NCI-H1048 (cell line): Measurements from ENCODE around the gene GOLGA8B.
"Not testable (repeated sequence)": the region's sequence is repeated elsewhere in the genome, so short reads cannot be mapped to it uniquely, and the experiment has no call there.

Experiments used
- DNase-seq: peaks from one replicate; lab custom pipeline; 2025; lab: John Stamatoyannopoulos, UW

The GOLGA8B gene

DNA sequence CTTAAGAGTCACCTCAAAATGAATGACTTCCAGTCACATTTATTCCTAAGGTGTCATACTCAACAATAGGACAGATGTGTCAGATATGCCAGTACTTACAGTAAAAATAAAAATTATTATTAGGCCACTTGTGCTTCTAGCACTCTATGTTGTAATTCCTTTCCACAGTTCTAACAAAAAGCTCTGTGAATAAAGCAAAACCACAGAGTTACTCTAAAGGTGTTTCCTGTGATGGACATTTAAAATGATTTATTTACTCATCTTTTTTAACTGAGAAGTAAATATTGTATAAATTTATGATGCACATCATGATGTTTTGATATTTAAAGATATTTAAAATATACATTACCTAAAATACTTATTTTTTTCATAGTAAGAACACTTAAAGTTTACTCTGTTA is 13.9 kb upstream of the GOLGA8B start:
- no peak for DNase-seq

DNA sequence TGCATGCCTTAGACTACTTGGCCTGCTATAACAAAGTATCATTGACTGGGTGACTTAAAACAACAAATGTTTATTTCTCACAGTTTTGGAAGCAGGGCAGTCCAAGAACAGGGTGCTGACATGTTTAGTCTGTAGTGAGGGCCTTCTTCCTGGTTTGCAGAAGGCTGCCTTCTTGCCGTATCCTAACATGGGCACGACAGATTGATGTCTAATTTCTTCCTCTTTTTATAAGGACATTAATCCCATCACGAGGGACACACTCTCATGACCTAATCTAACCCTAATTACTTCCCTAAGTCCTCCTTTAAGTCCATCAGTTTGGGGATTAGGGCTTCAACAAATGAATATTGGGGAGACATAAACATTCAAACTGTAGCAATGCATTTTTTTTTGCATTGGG is 10.9 kb upstream of the GOLGA8B start:
- no peak for DNase-seq

DNA sequence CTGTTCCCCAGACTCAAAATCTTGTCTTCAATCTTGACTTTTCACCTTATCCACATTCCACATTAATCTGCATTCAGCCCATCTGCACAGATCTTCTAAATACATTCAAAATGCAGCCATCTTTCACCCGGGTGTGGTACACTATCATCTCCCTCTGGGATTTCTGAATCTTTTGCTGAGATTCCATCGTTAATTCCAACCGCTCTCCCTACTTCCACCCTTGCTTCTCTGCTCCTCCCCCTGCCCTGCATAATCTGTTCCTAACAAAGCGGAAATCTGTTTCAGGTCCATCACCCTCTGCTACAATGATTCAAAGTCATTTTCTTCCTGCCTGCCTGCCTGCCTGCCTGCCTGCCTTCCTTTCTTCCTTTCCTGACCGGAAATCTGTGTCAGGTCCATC is 7.9 kb upstream of the GOLGA8B start:
- DNase-seq: no peak

DNA sequence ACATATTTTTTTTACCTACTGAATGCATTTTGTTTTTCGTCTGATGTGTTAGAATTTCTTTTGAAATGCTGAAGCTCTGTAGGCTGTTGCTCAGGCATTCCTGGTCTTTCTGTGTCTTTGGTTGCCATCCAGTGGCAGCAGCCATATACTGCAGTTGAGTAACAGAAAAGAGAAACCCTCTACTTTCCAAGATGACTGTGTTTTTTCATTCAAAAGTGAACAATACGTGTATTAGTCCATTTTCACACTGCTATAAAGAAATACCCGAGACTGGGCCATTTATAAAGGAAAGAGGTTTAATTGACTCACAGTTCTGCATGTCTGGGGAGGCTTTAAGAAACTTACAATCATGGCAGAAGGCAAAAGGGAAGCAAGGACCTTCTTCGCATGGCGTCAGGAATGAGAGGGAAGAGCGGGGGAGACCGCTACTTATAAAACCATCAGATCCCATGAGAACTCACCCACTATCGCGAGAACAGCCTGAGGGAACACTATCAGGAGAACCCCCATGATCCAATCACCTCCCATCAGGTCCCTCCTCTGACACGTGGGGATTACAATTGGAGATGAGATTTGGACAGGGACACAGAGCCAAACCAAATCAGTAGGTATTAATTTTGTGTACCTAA is 4.7 kb upstream of the GOLGA8B start:
- DNase-seq: peak; percentile 46

DNA sequence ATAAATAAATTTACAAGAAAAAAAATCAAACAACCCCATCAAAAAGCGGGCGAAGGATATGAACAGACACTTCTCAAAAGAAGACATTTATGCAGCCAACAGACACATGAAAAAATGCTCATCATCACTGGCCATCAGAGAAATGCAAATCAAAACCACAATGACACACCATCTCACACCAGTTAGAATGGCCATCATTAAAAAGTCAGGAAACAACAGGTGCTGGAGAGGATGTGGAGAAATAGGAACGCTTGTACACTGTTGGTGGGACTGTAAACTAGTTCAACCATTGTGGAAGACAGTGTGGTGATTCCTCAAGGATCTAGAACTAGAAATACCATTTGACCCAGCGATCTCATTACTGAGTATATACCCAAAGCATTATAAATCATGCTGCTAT is 2.5 kb upstream of the GOLGA8B start:
- not testable (repeated sequence) for DNase-seq

DNA sequence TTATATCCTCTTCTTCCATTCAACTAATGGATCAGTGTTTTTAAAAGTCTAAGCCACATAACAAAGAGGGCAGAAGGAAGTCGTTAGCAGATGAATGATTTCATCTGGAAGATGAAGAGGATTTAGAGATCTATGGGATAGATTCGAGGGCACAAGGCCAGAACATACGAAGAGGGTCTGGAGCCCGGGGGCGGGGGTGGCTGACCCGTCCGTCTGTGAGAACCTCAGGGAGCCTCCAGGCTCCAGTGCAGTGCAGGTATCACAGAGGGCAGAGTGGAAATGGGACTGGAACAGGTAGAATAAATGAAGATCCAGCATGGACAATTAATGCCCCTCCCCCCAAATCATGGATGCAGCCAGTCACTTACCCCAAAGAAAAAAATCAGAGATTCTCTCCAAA is 1.5 kb upstream of the GOLGA8B start:
- DNase-seq: no peak

DNA sequence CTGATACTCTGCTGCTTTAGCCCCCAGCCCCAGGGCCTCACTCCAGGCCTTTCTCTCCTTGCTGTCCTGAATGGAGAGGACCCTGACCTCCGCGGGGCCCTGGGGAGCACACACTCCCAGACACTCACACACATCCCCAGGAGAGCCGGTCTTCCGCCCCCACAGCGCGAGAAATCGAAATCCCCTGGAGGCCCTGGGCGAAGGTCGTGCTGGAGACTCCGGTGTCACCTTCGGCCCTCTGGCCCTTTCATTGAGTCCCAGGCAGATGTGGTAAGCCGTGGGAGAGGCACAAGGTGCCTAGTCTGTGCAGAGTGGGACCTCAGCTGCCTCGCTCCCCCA is 848 bp upstream of the GOLGA8B start:
- no peak for DNase-seq

DNA sequence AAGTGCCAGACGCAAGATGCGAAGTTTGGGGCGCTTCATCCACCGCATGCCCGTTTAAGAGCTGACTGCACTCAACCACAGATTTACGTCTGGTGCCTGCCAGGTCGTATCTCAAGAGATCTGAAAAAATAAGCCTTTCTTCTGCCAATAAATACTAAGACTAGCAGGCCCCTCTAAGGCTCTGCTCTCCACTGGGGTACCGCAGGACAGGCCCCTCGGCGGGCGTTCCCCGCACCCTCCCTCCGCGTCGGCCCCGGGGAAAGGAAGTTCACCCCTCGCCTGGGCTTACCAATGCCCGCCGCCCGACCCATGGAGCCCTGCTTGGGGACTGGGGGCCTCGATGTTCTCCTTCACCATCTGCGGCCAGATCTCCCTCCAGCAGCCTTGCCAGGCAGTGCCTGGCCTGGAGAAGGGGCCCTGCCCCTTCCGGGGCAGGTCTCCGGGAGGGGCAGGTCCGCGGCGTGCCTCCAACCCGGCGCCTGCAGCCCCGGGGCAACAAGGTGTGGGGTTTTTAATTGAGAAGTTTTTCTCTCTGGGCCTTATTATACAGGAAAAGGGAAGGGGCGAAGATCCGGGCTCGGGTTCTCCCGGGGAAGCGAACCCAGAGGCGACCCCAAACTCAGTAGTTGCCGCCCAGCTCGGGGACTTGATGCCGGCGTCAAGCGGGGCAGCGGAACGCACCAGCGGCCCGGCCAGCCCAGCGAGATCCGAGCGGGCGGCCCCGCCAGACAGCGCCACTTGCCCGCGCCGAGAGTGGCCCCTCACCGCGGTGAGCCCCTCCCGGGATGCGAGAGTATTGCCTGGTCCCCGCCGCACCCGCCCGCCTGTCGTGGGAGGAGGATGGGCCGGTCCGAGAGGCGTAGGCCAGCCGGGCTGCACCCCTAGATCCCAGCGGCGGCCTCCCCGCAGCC is 735 bp downstream of the GOLGA8B start:
- DNase-seq: peak; percentile 4

DNA sequence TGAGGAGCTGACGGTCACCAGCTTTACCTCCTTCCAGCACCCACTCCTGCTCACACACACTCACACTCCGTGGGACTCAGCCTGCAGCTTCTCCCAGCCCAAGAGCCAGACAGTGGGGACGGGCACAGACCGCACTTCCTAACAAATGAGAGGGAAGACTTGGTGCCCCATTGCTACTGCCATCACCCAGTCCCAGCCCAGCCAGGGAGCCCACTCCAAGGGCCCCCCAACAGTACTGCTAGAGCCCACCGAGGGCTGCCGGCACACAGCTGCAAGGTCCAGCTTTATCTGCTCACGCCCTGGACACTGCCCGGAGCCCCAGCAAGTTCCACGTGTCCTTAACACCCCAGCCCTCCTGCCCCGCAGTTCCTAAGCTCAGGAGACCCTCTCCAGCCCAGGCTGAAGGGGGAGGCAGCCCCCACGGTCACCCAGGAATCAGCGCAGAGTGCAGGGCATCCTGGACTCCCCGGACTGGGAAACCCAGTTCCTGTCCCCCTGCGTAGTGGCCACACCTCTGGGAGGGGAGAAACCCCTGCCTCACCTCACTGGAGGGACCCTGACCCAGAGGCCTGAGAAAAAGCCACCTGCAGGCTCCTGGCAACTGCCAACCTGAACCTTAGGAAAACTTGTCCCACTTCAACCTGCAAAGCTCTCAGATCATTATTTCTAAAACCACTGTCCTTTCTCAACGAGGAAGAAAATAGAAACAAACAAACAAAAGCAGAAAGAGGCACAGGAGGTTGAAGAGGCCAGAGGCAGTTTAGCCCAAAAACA is 1.6 kb downstream of the GOLGA8B start:
- DNase-seq: not testable (repeated sequence)

DNA sequence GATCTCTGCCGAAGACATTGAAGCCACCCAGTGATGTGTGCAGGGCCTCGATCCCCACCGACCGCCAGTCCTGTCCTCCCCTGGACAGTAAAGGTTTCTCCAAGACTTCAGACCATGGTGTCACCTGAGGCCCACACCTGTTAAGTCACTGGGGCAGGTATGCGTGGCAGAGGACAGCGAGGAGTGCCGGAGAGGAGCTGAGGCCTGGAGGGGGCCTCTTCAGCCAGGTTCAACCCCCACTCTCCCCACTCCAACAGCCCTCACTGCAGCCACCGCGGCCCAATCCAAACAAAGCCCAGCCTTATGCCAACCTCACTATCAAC is 2.4 kb downstream of the GOLGA8B start:
- no peak for DNase-seq

DNA sequence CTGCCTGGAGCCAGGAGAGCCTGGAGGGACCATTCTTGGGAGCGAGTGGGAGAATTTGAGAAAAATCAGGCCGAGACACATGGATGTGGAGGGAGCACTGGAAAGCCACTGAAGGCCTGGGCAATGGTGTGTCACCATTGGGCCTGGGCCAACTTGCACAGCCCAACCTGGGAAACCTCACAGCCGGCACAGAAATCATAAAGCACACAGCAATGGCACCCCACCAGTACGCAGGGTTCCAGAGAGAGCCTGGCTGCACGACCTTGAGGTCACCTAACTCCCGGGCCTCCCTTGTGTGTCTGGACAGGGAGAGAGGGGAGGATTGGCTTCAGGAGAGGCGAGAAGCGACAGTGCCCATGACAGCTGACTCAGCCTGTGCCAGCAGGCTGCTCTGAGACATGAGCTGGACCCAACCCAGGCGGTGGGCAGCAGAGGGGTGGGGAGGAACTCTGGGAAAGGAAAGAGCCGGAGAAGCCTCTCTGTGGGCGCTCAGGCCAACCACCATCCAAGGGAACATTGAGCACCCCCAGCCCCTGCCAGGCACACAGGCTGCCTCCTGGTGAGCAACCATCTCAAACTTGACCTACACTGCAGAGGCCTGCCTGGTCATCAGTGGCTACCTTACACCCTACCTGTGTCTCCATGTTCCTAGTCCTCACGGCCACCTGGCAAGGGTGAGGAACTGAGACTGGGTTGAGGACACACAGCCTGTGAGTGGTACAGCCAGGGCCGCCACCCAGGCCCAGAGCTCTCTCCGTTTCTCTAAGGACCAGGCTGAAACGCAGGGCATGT is 3.0 kb downstream of the GOLGA8B start:
- not testable (repeated sequence) for DNase-seq

DNA sequence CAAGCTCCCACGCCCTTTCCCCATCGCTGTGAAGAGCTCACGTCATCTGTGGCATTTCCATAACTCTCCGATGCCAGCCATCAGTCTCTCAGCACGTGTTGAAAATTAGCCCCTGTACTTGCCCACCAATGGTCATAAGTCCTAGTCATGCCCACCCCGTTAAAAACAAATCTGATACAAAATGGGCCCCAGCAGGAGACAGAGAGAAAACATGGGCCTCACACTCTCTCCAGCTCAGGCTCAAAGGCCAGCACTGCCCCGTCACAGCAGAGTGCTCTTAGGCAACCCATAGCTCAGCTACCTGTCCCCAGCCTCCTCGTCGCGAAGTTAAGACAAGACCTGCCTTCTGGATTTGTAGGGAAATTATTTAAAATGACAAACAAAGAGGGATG is 5.2 kb downstream of the GOLGA8B start:
- no peak for DNase-seq

DNA sequence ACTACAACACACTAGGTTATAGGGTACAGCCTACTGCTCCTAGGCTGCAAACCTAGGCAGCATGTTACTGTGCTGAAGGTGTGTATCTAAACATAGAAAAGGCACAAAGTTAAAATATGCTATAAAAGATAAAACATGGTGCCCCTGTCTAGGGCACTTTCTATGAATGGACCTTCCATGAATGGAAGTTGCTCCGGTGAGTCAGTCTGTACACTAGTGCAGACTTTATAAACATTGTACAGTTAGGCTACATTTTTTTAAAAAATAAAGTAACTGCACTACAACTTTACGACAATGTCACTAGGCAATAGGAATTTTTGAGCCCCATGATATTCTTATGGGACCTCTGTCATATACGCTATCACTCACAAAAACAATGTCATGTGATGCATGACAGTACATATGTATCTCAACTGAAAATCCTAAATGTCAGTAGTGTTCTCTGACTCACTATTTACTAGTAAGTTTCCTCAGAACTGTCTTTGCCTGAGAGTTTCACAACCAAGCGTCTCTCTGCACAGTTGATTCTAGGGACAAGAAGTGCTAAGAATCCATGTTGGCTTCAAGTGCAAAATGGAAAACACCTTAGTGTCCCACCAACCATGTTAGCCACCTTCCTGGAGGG is 5.7 kb downstream of the GOLGA8B start:
- DNase-seq: not testable (repeated sequence)

DNA sequence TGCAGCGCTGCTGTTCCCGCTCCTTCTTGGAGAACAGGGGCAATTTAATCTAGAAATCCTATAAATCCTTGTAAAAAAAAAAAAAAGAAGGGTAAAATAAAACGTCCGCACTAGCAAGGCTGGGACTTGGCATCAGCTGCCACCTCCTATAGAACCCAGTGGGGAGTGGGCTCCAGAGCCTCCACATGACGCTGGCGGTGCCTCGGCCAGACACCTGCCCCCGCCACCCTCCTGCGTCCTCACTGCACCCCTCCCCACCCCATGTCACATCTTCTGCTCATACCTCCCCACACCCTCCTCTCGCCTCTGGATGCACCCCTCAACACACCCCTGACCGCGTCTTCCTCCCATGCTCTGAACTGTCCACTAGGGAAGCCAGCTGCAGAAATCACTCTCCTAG is 8.4 kb downstream of the GOLGA8B start:
- DNase-seq: not testable (repeated sequence)

DNA sequence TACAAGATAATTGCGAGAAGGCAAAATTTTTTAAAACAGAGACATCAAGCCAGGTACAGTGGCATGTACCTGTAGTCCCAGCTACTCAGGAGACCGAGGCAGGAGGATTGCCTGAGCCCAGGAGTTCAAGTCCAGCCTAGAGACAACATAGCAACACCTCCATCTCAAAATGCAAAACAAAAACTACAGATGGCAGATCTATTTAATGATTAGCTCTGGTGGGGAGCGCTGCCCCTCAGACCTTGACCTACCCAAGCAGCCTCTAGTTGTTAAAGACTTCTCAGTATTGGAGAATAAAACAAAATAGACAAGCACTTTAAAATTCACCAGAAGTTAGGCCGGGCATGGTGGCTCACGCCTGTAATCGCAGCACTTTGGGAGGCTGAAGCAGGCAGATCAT is 10.5 kb downstream of the GOLGA8B start:
- not testable (repeated sequence) for DNase-seq

DNA sequence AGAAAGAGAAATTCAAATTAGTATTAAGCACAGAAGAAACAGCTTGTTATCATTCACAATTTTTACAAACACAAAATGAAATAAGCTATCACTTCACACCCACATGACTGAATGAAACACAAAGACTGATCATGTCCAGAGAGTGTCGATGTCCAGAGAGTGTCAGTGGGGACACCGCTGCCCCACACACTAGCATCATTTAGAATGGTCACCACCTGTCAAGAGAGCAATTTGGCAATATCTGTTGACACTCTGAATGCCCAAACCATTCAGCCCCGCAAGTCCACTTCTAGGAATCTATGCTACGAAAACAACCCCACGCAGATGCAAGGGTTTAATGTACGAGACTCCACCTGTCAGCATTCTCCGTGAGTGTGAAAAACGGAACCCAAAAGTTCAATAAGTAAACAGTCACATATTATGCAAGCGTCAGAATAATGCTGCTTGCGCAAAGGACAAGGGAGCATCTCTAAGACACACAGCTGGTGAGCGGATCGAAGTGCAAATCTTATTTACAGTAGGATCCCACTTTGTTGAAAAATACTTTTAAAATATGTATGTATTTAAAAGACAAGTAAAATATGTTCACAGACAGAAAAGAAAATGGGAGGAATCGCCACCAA is 11.3 kb downstream of the GOLGA8B start:
- not testable (repeated sequence) for DNase-seq

DNA sequence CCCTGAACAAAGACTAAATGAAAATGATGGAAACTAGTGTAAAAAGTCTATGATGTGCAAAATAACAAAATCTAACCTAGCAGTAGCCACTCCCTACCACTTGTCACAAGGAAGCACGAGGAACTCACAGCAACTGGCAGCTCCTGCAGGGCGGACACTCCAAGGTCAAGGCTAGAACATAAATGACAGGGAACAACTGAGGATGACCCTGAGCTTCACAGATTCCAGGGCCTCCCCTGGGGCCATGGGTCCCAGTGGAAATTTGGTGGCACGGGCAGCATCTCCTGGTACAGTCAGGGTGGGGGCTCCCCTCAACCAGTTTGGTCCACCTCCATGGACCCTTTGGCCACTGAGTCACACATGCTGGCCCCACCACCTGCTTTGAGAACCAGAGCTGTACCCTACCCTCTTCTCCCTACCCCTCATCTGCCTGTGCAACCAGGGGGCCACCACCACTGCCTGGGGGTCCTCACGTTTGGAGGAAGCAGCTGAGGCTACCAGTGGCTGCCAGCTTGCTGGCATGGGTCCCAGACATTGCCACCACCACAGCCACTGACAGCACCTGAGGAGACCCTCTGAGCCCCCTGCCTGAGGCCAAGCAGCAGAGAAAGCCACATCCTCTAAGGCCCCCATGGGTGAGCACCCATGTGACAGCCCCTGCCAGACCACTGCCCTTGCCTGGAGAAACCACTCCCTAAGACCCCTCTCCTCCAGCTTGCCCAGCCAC is 13.6 kb downstream of the GOLGA8B start:
- DNase-seq: not testable (repeated sequence)

DNA sequence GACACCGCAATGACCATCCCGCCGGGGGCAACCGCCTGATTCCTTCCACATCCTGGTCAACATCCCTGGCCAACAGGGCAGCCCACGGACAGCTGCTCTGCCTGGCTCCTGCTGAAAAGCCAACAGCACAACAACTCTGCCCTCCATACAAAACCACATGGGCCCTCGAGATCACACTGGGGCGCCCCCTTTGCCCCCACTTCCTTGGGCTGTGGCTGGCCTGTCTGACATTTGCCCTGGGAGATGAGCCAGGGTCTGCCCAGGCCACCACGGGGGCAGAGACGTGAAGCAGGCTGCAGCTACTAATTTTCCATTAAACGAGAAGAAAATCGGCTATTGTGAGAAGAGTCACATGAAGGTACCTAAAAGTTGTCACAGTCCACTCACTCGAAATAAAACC is 16.3 kb downstream of the GOLGA8B start:
- not testable (repeated sequence) for DNase-seq

DNA sequence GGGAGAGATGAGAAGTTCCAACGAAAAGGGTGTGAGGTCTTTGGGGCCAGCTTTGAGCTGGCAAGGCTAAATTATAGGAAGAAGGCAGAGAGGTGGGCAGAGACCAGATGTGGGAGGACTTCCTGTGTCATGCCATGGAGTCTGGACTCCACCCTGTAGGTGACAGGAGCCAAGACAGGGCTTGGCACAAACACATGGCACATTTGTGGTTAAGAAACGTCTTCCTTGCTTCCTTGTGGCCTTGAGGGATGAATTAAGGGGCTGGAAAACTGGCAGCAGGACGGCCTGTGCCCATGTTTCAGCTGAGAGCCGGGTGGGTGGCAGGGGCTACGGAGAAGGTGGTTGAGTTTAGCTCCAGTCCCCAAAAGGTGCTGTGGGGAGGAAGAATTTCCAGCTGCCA is 18.7 kb downstream of the GOLGA8B start:
- DNase-seq: not testable (repeated sequence)

DNA sequence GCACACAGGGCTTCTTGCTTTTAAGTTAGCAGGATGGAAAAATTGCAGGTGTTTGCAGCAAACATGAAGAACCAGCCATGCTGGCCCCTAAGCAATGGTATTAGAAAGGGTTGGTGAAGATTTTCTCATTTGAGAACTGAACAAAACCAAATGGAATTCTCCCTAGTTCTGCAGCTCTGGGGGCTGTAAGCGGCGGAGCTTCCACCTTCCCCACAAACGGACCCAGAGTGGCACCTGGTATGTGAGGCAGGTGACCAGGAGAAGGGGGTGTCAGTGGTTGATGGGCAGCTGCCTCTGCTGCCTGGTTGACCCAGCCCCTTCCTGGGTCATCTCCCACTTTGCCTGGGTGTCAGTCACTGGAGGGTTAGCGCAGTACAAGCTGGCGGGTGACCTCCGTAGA is 22.6 kb downstream of the GOLGA8B start:
- not testable (repeated sequence) for DNase-seq

DNA sequence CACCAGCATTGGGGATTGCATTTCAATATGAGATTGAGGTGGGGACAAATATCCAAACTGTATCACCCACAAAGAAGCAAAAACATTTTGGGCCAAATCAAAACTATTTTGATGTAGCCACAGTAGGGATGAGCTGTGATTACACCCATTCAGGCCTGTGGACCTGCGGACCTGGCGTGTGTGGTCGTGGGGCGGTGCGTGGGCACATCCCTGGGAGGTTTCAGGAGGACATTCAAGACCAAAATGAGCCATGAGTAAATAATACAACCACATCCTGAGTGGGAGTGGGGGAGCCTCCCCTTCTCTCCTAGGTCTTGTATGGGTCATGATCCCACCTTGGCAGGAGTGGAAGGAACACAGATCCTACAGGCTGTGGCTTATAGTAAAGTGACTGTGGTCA is 23.7 kb downstream of the GOLGA8B start:
- DNase-seq: not testable (repeated sequence)
